ENCODE data around the gene ACAP1.

Gene ACAP1

GRCh38 chr17:7355053-7355452 lies 18.7 kb downstream of the ACAP1 start, which contains the start of gene TMEM95:
Gene TMEM95, plus strand, starts transcription at chr17:7355156. Its CDS starts 49 bp downstream, at chr17:7355205.
- TF ChIP-seq RAD21 (IDR thresholded peaks at IDR 0.05; ENCODE audit: low read depth) (no peak), EP300 (IDR thresholded peaks at IDR 0.05; ENCODE audit: borderline replicate concordance) (no peak), TEAD4 (IDR thresholded peaks at IDR 0.05) (no peak)

DNA sequence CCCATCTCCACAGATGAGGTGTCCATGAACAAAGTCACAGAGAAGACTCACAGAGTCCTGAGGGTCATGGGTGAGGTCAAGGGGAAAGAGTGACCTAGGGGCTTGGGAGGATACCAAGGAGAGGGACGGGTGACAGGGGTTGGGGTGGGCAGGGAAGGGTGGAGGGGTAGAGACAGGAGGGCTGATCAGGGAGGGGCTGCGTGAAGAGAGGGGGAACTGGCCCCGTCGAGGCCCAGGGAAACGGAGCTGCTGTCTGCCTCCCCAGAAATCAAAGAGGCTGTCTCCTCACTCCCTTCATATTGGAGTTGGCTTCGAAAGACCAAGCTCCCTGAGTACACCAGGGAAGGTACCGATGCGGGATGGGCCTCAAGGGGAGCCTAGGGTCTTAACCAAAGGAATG lies 19.2 kb downstream of the ACAP1 start:
- TF ChIP-seq NFIC (IDR thresholded peaks at IDR 0.05) (no peak), TAF1 (IDR thresholded peaks at IDR 0.05; ENCODE audit: low read depth) (no peak), ZBTB7A (IDR thresholded peaks at IDR 0.05; ENCODE audit: low read depth) (no peak), TCF12 (IDR thresholded peaks at IDR 0.05; ENCODE audit: low read depth) (no peak), MAX (IDR thresholded peaks at IDR 0.05) (no peak), YY1 (IDR thresholded peaks at IDR 0.05; ENCODE audit: low read depth) (no peak), FOXM1 (IDR thresholded peaks at IDR 0.05; ENCODE audit: borderline replicate concordance, low read depth) (no peak), RAD21 (IDR thresholded peaks at IDR 0.05; ENCODE audit: low read depth) (no peak), CEBPB (IDR thresholded peaks at IDR 0.05) (no peak), CREB1 (IDR thresholded peaks at IDR 0.05; ENCODE audit: low read depth) (no peak), TEAD4 (IDR thresholded peaks at IDR 0.05) (no peak), EP300 (IDR thresholded peaks at IDR 0.05; ENCODE audit: borderline replicate concordance) (no peak)
- TF ChIP-seq, protein P1, sequence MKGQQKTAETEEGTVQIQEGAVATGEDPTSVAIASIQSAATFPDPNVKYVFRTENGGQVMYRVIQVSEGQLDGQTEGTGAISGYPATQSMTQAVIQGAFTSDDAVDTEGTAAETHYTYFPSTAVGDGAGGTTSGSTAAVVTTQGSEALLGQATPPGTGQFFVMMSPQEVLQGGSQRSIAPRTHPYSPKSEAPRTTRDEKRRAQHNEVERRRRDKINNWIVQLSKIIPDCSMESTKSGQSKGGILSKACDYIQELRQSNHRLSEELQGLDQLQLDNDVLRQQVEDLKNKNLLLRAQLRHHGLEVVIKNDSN (IDR thresholded peaks at IDR 0.05), result no peak
- TF ChIP-seq, protein P2, sequence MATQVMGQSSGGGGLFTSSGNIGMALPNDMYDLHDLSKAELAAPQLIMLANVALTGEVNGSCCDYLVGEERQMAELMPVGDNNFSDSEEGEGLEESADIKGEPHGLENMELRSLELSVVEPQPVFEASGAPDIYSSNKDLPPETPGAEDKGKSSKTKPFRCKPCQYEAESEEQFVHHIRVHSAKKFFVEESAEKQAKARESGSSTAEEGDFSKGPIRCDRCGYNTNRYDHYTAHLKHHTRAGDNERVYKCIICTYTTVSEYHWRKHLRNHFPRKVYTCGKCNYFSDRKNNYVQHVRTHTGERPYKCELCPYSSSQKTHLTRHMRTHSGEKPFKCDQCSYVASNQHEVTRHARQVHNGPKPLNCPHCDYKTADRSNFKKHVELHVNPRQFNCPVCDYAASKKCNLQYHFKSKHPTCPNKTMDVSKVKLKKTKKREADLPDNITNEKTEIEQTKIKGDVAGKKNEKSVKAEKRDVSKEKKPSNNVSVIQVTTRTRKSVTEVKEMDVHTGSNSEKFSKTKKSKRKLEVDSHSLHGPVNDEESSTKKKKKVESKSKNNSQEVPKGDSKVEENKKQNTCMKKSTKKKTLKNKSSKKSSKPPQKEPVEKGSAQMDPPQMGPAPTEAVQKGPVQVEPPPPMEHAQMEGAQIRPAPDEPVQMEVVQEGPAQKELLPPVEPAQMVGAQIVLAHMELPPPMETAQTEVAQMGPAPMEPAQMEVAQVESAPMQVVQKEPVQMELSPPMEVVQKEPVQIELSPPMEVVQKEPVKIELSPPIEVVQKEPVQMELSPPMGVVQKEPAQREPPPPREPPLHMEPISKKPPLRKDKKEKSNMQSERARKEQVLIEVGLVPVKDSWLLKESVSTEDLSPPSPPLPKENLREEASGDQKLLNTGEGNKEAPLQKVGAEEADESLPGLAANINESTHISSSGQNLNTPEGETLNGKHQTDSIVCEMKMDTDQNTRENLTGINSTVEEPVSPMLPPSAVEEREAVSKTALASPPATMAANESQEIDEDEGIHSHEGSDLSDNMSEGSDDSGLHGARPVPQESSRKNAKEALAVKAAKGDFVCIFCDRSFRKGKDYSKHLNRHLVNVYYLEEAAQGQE (IDR thresholded peaks at IDR 0.05; ENCODE audit: low read depth), result no peak

DNA sequence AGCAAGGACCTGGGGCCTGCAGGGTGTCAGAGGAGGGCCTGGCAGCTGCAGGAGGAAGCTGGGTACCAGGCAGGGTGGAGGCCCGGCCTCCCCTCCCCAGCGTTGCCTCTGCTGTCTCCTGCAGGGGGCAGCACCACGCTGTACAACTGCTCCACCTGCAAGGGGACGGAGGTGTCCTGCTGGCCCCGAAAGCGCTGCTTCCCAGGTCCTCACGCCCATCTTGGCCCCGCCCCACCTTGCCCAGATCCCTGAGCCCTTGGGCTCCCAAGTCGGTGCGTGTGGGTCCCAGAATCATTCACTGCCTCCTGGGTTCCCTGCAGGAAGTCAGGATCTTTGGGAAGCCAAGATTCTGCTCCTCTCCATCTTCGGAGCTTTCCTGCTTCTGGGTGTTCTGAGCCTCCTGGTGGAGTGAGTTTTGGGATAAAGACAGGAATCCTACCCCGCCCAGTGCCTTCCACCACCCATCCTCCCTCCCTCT lies 19.8 kb downstream of the ACAP1 start:
- TF ChIP-seq NFIC (IDR thresholded peaks at IDR 0.05) (no peak), YY1 (IDR thresholded peaks at IDR 0.05; ENCODE audit: low read depth) (0 out of 2 replicates have a peak, but pooled peaks have one; percentile 31), RAD21 (IDR thresholded peaks at IDR 0.05; ENCODE audit: low read depth) (peak; percentile 96), MAX (IDR thresholded peaks at IDR 0.05) (0 out of 2 replicates have a peak, but pooled peaks have one; percentile 23), TEAD4 (IDR thresholded peaks at IDR 0.05) (no peak), ZBTB7A (IDR thresholded peaks at IDR 0.05; ENCODE audit: low read depth) (no peak)
- TF ChIP-seq, protein P2 (IDR thresholded peaks at IDR 0.05; ENCODE audit: low read depth), result no peak
- TF ChIP-seq, protein P1 (IDR thresholded peaks at IDR 0.05), result no peak

DNA sequence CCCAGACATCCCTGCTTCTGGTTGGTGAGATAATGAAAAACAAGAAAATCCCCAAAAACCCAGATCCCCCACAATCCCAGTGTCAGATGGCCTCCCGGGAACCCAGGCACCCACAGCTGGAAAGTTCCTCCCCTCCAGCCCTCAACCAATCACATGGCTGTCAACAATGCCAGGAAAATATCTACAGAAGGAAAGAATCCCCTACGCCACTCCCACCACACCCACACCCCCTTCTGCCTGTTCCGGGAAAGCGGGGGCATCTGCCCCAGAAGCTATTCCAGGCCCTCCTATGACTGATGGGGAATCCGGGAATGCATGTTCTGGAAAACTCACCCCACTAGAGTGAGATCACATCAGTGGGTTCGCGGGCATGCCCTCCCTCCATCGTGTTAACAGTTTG lies 20.4 kb downstream of the ACAP1 start:
- TF ChIP-seq NFIC (IDR thresholded peaks at IDR 0.05), result no peak
- TF ChIP-seq FOXM1 (IDR thresholded peaks at IDR 0.05; ENCODE audit: borderline replicate concordance, low read depth), result no peak
- TF ChIP-seq TAF1 (IDR thresholded peaks at IDR 0.05; ENCODE audit: low read depth), result no peak
- TF ChIP-seq MAX (IDR thresholded peaks at IDR 0.05), result no peak
- no peak for TF ChIP-seq TCF12 (IDR thresholded peaks at IDR 0.05; ENCODE audit: low read depth)
- TF ChIP-seq, protein P2 (IDR thresholded peaks at IDR 0.05; ENCODE audit: low read depth), result no peak
- no peak for TF ChIP-seq YY1 (IDR thresholded peaks at IDR 0.05; ENCODE audit: low read depth)
- no peak for TF ChIP-seq RAD21 (IDR thresholded peaks at IDR 0.05; ENCODE audit: low read depth)
- no peak for TF ChIP-seq CREB1 (IDR thresholded peaks at IDR 0.05; ENCODE audit: low read depth)
- TF ChIP-seq EGR1 (IDR thresholded peaks at IDR 0.05), result no peak
- TF ChIP-seq CEBPB (IDR thresholded peaks at IDR 0.05), result no peak
